GM18507 (cell line): ENCODE results near the gene HSPA1A.
"Not testable (repeated sequence)": the region's sequence is repeated elsewhere in the genome, so short reads cannot be mapped to it uniquely, and the experiment has no call there.

Source experiments
- DNase-seq: peaks from one replicate; pipeline ENCODE4 v3.0.0; 2011; ENCODE audit warnings: low read depth; ENCODE audit not compliant: insufficient read length; ENCODE audit errors: extremely low spot score
- FAIRE-seq: peaks from 2 replicates; lab custom pipeline; 2011; peaks lifted over from hg19 to GRCh38; lab: Jason Lieb, UNC

The HSPA1A gene

GRCh38 chr6:31859923-31860322 lies 44.6 kb downstream of the HSPA1A start:
- no peak for DNase-seq
- FAIRE-seq: no peak

GRCh38 chr6:31860349-31860748 lies 45.0 kb downstream of the HSPA1A start:
- FAIRE-seq (no peak), DNase-seq (no peak)

GRCh38 chr6:31861150-31861549 lies 45.8 kb downstream of the HSPA1A start:
- no peak for FAIRE-seq

GRCh38 chr6:31861919-31862343 lies 46.6 kb downstream of the HSPA1A start:
- no peak for FAIRE-seq
- no peak for DNase-seq

More at GRCh38 chr6:31861150-31861549, 45.8 kb downstream of the HSPA1A start:
- DNase-seq: no peak

GRCh38 chr6:31862344-31863235 lies 47.2 kb downstream of the HSPA1A start, which contains the start of gene NEU1:
Gene NEU1, minus strand, starts transcription at chr6:31862821. Its CDS starts 45 bp downstream, at chr6:31862776.
- peak; percentile 99 for DNase-seq
- FAIRE-seq: peak; percentile 98

- not testable (repeated sequence) for FAIRE-seq
These were observed 48.8 kb downstream of the HSPA1A start for GRCh38 chr6:31864123-31864562.

GRCh38 chr6:31864818-31865204 lies 49.5 kb downstream of the HSPA1A start:
- FAIRE-seq: no peak
- DNase-seq: no peak

More at GRCh38 chr6:31864123-31864562, 48.8 kb downstream of the HSPA1A start:
- not testable (repeated sequence) for DNase-seq

- DNase-seq (no peak), FAIRE-seq (no peak)
These were observed 50.1 kb downstream of the HSPA1A start for GRCh38 chr6:31865205-31866118.
